ENCODE results near the gene FAAP100. TPM values are rescaled to one million over a fixed set of nuclear protein-coding genes. Genes with fewer than 3 reads are reported as not detected.

The FAAP100 gene
- polyA plus RNA-seq, 1 donor from 2014 or later, result 56.3 TPM

GRCh38 chr17:81567191-81567590 is 15.0 kb upstream of the FAAP100 start:
- no peak for TF ChIP-seq SMC3 (conservative IDR thresholded peaks at IDR 0.05; ENCODE audit: poor library complexity)
- TF ChIP-seq MXI1 (conservative IDR thresholded peaks at IDR 0.05; ENCODE audit: poor library complexity, severe bottlenecking), result no peak
- TF ChIP-seq TAF1 (IDR thresholded peaks at IDR 0.05; ENCODE audit: low read depth), result no peak
- no peak for TF ChIP-seq EP300 (conservative IDR thresholded peaks at IDR 0.05; ENCODE audit: poor library complexity, severe bottlenecking)
- no peak for TF ChIP-seq RAD21 (conservative IDR thresholded peaks at IDR 0.05)
- no peak for TF ChIP-seq POLR2AphosphoS5 (IDR thresholded peaks at IDR 0.05)
- no peak for TF ChIP-seq CTCF (IDR thresholded peaks at IDR 0.05; ENCODE audit: poor library complexity, severe bottlenecking)
- no peak for TF ChIP-seq REST (IDR thresholded peaks at IDR 0.05; ENCODE audit: borderline replicate concordance)
- TF ChIP-seq EZH2 (IDR thresholded peaks at IDR 0.05; ENCODE audit: borderline replicate concordance, insufficient read depth, low read length, poor library complexity, severe bottlenecking), result no peak
- Histone ChIP-seq H2AFZ (ENCODE audit: low read depth, low read length) (no peak overlapping the region), H3K9me3 (ENCODE audit: low read length) (no peaks in the 10 kb centered on the region), H4K20me1 (ENCODE audit: insufficient read depth) (no peaks in the 10 kb centered on the region), H3K36me3 (ENCODE audit: insufficient read depth, low read length) (peaks cover 6% of the 10 kb centered on the region), H3K27ac (ENCODE audit: low read length) (no peak overlapping the region), H3K79me2 (replicated peaks; ENCODE audit: insufficient read depth, low read length) (no peaks in the 10 kb centered on the region), H3K4me3 (ENCODE audit: low read length) (no peak overlapping the region), H3K4me2 (ENCODE audit: low read length) (no peak overlapping the region), H3F3A (ENCODE audit: insufficient read depth, low read length, poor library complexity, severe bottlenecking) (no peaks in the 10 kb centered on the region), H3K9me2 (ENCODE audit: insufficient read depth, low read length) (no peaks in the 10 kb centered on the region), H3K27me3 (ENCODE audit: insufficient read depth, low read depth, low read length) (no peaks in the 10 kb centered on the region), H3K9ac (ENCODE audit: low read length) (no peak overlapping the region)

GRCh38 chr17:81566461-81567126 is 14.4 kb upstream of the FAAP100 start:
- Histone ChIP-seq H3K4me3 (ENCODE audit: low read length) (no peak overlapping the region), H3K27ac (ENCODE audit: low read length) (no peak overlapping the region)

More at GRCh38 chr17:81566461-81567126, 14.4 kb upstream of the FAAP100 start:
- no peaks in the 10 kb centered on the region for H4K20me1 ChIP-seq (ENCODE audit: insufficient read depth)
- H3K9me3 ChIP-seq (ENCODE audit: low read length), result no peaks in the 10 kb centered on the region
- no peaks in the 10 kb centered on the region for H3F3A ChIP-seq (ENCODE audit: insufficient read depth, low read length, poor library complexity, severe bottlenecking)
- no peaks in the 10 kb centered on the region for H3K79me2 ChIP-seq (replicated peaks; ENCODE audit: insufficient read depth, low read length)
- H3K36me3 ChIP-seq (ENCODE audit: insufficient read depth, low read length), result peaks cover 3% of the 10 kb centered on the region
- no peak overlapping the region for H2AFZ ChIP-seq (ENCODE audit: low read depth, low read length)
- TF ChIP-seq POLR2AphosphoS5 (IDR thresholded peaks at IDR 0.05) (no peak), REST (IDR thresholded peaks at IDR 0.05; ENCODE audit: borderline replicate concordance) (no peak), EP300 (conservative IDR thresholded peaks at IDR 0.05; ENCODE audit: poor library complexity, severe bottlenecking) (no peak), CTCF (IDR thresholded peaks at IDR 0.05; ENCODE audit: poor library complexity, severe bottlenecking) (no peak), SMC3 (conservative IDR thresholded peaks at IDR 0.05; ENCODE audit: poor library complexity) (no peak), EZH2 (IDR thresholded peaks at IDR 0.05; ENCODE audit: borderline replicate concordance, insufficient read depth, low read length, poor library complexity, severe bottlenecking) (no peak), RAD21 (conservative IDR thresholded peaks at IDR 0.05) (no peak), MXI1 (conservative IDR thresholded peaks at IDR 0.05; ENCODE audit: poor library complexity, severe bottlenecking) (no peak), TAF1 (IDR thresholded peaks at IDR 0.05; ENCODE audit: low read depth) (no peak)
- no peak overlapping the region for H3K9ac ChIP-seq (ENCODE audit: low read length)
- H3K27me3 ChIP-seq (ENCODE audit: insufficient read depth, low read depth, low read length), result no peaks in the 10 kb centered on the region
- no peak overlapping the region for H3K4me2 ChIP-seq (ENCODE audit: low read length)
- no peaks in the 10 kb centered on the region for H3K9me2 ChIP-seq (ENCODE audit: insufficient read depth, low read length)
